Choroid plexus epithelial cell (primary cell): Measurements from ENCODE around the gene REPIN1.

Experiments
- DNase-seq: peaks from one replicate; pipeline ENCODE4 v3.0.0-alpha.2; 2010; ENCODE audit warnings: low read depth
- H3K4me3 ChIP-seq: 2 replicates; pipeline ENCODE4 v1.5.1; 2011; ENCODE audit warnings: low read depth, mild to moderate bottlenecking, control low read depth, low read length, moderate library complexity
- CTCF ChIP-seq: conservative IDR thresholded peaks from 2 replicates; pipeline ENCODE4 v1.5.1; 2011; ENCODE audit warnings: low read depth, mild to moderate bottlenecking, control low read depth, inconsistent platforms, low read length, moderate library complexity

REPIN1 gene

GRCh38 chr7:150407588-150408392, 39.2 kb downstream of the REPIN1 start:
- TF ChIP-seq CTCF, result no peak
- no peak overlapping the region for H3K4me3 ChIP-seq
- no peak for DNase-seq

- DNase-seq, result no peak
- no peak for TF ChIP-seq CTCF
Measured at GRCh38 chr7:150408393-150409299, 40.0 kb downstream of the REPIN1 start.

DNA sequence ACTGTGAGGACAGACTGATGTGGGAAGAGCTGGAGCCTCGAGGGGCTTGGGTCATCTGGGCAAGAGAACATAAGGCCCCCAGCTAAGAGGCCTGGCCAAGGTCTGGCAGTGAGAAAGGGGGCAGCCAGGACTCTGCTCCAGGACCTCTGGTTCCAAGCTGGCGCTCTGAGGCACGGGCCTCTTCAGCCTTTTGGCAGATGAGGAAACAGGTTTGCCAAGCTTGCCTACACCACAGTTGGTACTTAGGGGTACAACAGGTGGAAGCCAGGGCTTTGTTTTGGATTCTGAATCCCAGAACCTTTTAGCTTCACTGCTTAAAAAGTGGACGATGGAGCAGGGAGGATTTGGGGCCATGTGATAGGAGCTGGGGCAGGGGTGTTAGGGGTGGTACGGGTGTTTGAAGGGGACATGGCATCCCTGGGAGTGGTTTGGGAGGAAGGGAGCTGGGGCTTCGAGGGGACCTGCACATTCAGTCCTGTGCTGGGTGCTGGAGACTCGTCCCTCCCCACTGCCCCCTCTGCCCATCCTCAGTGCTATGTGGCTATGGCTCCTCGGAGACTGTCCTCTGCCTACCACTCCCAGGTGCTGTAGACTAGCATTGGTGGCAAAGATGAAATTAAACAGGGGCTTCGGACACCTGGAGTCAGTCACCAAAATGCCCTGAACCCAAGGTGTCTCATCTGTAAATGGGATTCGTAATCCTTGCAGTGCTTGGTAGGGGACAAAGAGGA, 40.8 kb downstream of the REPIN1 start:
- no peak overlapping the region for H3K4me3 ChIP-seq
- DNase-seq, result no peak
- no peak for TF ChIP-seq CTCF

More at GRCh38 chr7:150408393-150409299, 40.0 kb downstream of the REPIN1 start:
- H3K4me3 ChIP-seq, result no peak overlapping the region

GRCh38 chr7:150410131-150410530, 41.5 kb downstream of the REPIN1 start:
- no peak for TF ChIP-seq CTCF
- DNase-seq, result no peak
- no peak overlapping the region for H3K4me3 ChIP-seq

DNA sequence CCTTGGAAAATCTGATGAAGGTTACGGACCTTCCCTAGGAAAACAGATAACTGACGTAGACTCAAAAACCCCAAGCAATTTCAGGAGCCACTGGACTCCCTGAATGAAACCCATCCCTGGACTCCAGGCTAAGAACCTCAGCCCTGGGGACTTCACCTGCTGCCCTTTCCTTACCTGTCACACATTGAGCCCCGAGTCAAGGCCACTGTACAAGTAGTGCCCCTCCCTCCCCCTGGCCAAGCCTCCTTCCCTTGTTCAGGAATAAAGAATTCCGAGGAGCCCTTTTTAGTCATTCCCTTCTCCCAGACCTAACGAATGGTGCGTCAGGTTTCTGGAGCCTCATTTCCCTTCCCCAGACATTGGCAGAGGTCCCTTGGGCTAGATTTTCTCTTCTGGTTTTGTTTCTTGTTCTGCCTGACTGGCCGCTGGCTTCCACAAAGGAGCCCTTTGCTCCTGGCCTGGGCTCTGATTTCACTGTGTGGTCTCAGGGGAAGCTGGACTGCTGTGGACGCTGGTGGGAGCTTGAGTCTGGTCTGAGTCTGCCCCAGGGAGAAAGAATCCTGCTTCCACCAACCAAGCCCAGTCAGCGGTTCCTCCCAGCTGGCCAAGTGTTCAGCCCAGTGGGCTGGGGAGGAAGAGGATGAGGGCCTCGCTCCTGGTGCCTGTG, 42.2 kb downstream of the REPIN1 start:
- H3K4me3 ChIP-seq, result no peak overlapping the region
- no peak for TF ChIP-seq CTCF
- DNase-seq, result no peak

DNA sequence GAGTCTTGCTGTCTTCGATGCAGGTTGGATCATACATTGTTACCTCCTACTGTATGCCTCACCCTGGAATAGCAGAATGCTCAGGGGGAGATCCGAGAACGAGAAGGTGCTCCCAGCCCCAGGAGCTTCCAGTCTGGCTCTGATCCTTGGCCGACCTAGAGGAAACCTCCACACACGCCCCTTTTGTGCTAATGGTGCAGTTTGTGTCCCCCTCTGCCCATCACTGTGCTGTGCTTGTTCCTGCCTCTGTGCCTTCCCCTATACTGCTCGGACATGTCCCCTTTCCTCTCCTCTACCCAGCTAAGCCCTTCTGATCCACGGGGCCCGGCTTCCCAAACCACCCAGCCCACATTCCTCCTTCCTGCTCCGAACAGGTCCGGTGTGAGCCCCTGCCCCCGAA, 43.0 kb downstream of the REPIN1 start:
- DNase-seq, result no peak
- TF ChIP-seq CTCF, result no peak
- no peak overlapping the region for H3K4me3 ChIP-seq
